ENCODE results near the gene MMP17. TPM values are rescaled to one million over a fixed set of nuclear protein-coding genes. Genes with fewer than 3 reads are reported as not detected.

Gene MMP17
- total RNA-seq, 2 experiments from 2014 or later: not detected

GRCh38 chr12:131897875-131898274 lies 69.7 kb downstream of the MMP17 start:
- Histone ChIP-seq H3K4me3 (ENCODE audit: low read depth, low read length, poor library complexity, severe bottlenecking) (no peak overlapping the region), H3K79me2 (ENCODE audit: insufficient read depth, low read depth, low read length) (no peaks in the 10 kb centered on the region), H3K4me2 (ENCODE audit: low read length) (no peak overlapping the region), H3K4me1 (ENCODE audit: insufficient read depth, low read length, poor library complexity, severe bottlenecking) (peaks cover 13% of the 10 kb centered on the region), H3K9me3 (ENCODE audit: low read length) (no peaks in the 10 kb centered on the region), H2AFZ (ENCODE audit: low read length) (no peak overlapping the region), H3K36me3 (ENCODE audit: insufficient read depth, low read length) (no peaks in the 10 kb centered on the region), H3K27ac (ENCODE audit: low read depth, low read length, poor library complexity, severe bottlenecking) (no peak overlapping the region), H3K9me2 (ENCODE audit: insufficient read depth, low read length) (no peaks in the 10 kb centered on the region), H4K20me1 (ENCODE audit: insufficient read depth, low read length) (peaks cover 7% of the 10 kb centered on the region; the same call in 1 of the 2 replicates)
- ChIA-PET CTCF (ENCODE audit: unreplicated experiment) (no interaction called here), POLR2A (no interaction called here)
- intact Hi-C loops (cut with micrococcal nuclease; ENCODE audit: unreplicated experiment): no loop called here
- no peak for TF ChIP-seq EZH2phosphoT487 (IDR thresholded peaks at IDR 0.05; ENCODE audit: borderline replicate concordance, low read depth, low read length)
- DNase-seq (ENCODE audit: low spot score): no peak
- BruUV-seq (replicated peaks): TSS peak; percentile 65

DNA sequence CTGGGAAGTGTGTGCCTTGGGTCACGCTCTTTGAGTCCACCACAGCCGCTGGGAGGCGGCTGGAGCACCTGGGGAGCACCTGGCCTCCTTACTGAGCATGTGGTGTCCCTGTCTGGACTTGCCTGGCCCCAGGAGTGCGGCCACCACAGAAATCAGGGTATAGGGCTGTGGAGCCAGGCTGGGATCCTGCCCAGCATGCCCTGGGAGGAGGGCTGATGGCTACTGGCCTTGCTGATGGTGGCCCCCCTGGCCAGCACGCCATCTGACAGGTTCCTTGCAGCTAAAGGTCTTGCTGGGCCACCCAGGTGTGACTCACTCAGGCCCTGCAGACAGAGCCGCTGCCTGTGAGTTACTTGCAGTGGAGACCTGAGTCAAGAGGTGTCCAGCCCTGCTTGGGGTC lies 72.2 kb downstream of the MMP17 start:
- Histone ChIP-seq H3K4me3 (ENCODE audit: low read depth, low read length, poor library complexity, severe bottlenecking) (no peak overlapping the region), H3K27ac (ENCODE audit: low read depth, low read length, poor library complexity, severe bottlenecking) (no peak overlapping the region), H4K20me1 (ENCODE audit: insufficient read depth, low read length) (peaks cover 4% of the 10 kb centered on the region; the same call in 1 of the 2 replicates), H2AFZ (ENCODE audit: low read length) (no peak overlapping the region), H3K9me2 (ENCODE audit: insufficient read depth, low read length) (no peaks in the 10 kb centered on the region), H3K4me1 (ENCODE audit: insufficient read depth, low read length, poor library complexity, severe bottlenecking) (peaks cover 9% of the 10 kb centered on the region), H3K79me2 (ENCODE audit: insufficient read depth, low read depth, low read length) (no peaks in the 10 kb centered on the region), H3K4me2 (ENCODE audit: low read length) (no peak overlapping the region), H3K36me3 (ENCODE audit: insufficient read depth, low read length) (no peaks in the 10 kb centered on the region), H3K9me3 (ENCODE audit: low read length) (no peaks in the 10 kb centered on the region)
- intact Hi-C loops (cut with micrococcal nuclease; ENCODE audit: unreplicated experiment): no loop called here
- ChIA-PET POLR2A (no interaction called here), CTCF (ENCODE audit: unreplicated experiment) (no interaction called here)
- no TSS peak for BruUV-seq (replicated peaks)
- no peak for TF ChIP-seq CTCF (conservative IDR thresholded peaks at IDR 0.05; ENCODE audit: low read length)
- TF ChIP-seq EZH2phosphoT487 (IDR thresholded peaks at IDR 0.05; ENCODE audit: borderline replicate concordance, low read depth, low read length): no peak
- no peak for DNase-seq (ENCODE audit: low spot score)

Small RNAs within 50 kb of the gene (small RNA-seq; reads per million reads assigned to genes)
- gene RNA5SP378 (0.21 reads per million), gene RNU6-1017P (not detected)

Other genes with a start within 250 kb of the MMP17 start
- gene SFSWAP, start 117.3 kb upstream of the MMP17 start, total RNA-seq (2014; rRNA removed; shearing (Covaris generic)): 54.0 and 58.8 TPM in 2 replicates
- gene SFSWAP, start 117.3 kb upstream of the MMP17 start, total RNA-seq (2022): 83.8 and 87.1 TPM in 2 replicates
- 1.9 and 4.3 TPM in 2 replicates for gene ULK1, start 66.2 kb downstream of the MMP17 start, total RNA-seq (2014; rRNA removed; shearing (Covaris generic))
- gene ULK1, start 66.2 kb downstream of the MMP17 start, total RNA-seq (2022): 15.5 and 15.6 TPM in 2 replicates
- gene PUS1, start 100.9 kb downstream of the MMP17 start, total RNA-seq (2014; rRNA removed; shearing (Covaris generic)): 38.4 and 43.5 TPM in 2 replicates
- 58.9 and 78.3 TPM in 2 replicates for gene PUS1, start 100.9 kb downstream of the MMP17 start, total RNA-seq (2022)
- 13.5 and 20.7 TPM in 2 replicates for gene EP400, start 121.5 kb downstream of the MMP17 start, total RNA-seq (2014; rRNA removed; shearing (Covaris generic))
- gene EP400, start 121.5 kb downstream of the MMP17 start, total RNA-seq (2022): 56.2 and 59.7 TPM in 2 replicates

All from OCI-LY7 (cell line).